GM18861 (cell line): ENCODE measurements around the gene LRIG1.
A peak's percentile ranks its signal among the peaks of the same experiment; 100 is the strongest.

ENCODE experiments used
- ATAC-seq: cut with Tn5 transposase; IDR thresholded peaks from one replicate; pipeline ENCODE4 v1.9.1; 2021; ENCODE audit not compliant: unreplicated experiment

The LRIG1 gene

GRCh38 chr3:66392512-66392911 lies 108.3 kb downstream of the LRIG1 start:
- no peak for ATAC-seq

GRCh38 chr3:66390013-66390412 lies 110.8 kb downstream of the LRIG1 start:
- no peak for ATAC-seq

- peak; percentile 40 for ATAC-seq
These were observed 113.7 kb downstream of the LRIG1 start for GRCh38 chr3:66386925-66387650.

- peak; percentile 87 for ATAC-seq
These were observed 114.6 kb downstream of the LRIG1 start for GRCh38 chr3:66386011-66386924.

GRCh38 chr3:66385066-66385465 lies 115.8 kb downstream of the LRIG1 start:
- ATAC-seq: no peak

- ATAC-seq: no peak
These were observed 116.7 kb downstream of the LRIG1 start for GRCh38 chr3:66383998-66384745.

GRCh38 chr3:66383023-66383422 lies 117.8 kb downstream of the LRIG1 start:
- no peak for ATAC-seq

- no peak for ATAC-seq
These were observed 118.7 kb downstream of the LRIG1 start for GRCh38 chr3:66382142-66382541.

- no peak for ATAC-seq
These were observed 119.2 kb downstream of the LRIG1 start for GRCh38 chr3:66381626-66382025.

GRCh38 chr3:66380200-66380932 lies 120.5 kb downstream of the LRIG1 start:
- ATAC-seq: no peak

GRCh38 chr3:66379565-66379964 lies 121.3 kb downstream of the LRIG1 start:
- ATAC-seq: no peak

GRCh38 chr3:66378256-66378655 lies 122.6 kb downstream of the LRIG1 start:
- no peak for ATAC-seq

- ATAC-seq: no peak
These were observed 123.0 kb downstream of the LRIG1 start for GRCh38 chr3:66377800-66378199.

GRCh38 chr3:66376568-66376967 lies 124.3 kb downstream of the LRIG1 start:
- no peak for ATAC-seq

- no peak for ATAC-seq
These were observed 128.0 kb downstream of the LRIG1 start for GRCh38 chr3:66372681-66373350.

- ATAC-seq: no peak
These were observed 129.4 kb downstream of the LRIG1 start for GRCh38 chr3:66371432-66371831.

GRCh38 chr3:66370179-66370578 lies 130.6 kb downstream of the LRIG1 start:
- ATAC-seq: no peak

GRCh38 chr3:66367979-66368378 lies 132.8 kb downstream of the LRIG1 start:
- ATAC-seq: no peak

- no peak for ATAC-seq
These were observed 134.1 kb downstream of the LRIG1 start for GRCh38 chr3:66366747-66367146.

GRCh38 chr3:66365080-66365479 lies 135.7 kb downstream of the LRIG1 start:
- no peak for ATAC-seq
